ACC112 (cell line): Measurements from ENCODE around the gene LRRC17.
"Not testable (repeated sequence)": the region's sequence is repeated elsewhere in the genome, so short reads cannot be mapped to it uniquely, and the experiment has no call there.

ENCODE experiments used
- H2AFZ ChIP-seq: fragments of 200-600 bp; sonication (generic); one replicate; pipeline ENCODE4 v1.6.0; 2017; ENCODE audit warnings: antibody characterized with exemption, low read length; ENCODE audit not compliant: unreplicated experiment
- H3K27ac ChIP-seq: fragments of 200-600 bp; sonication (generic); 2 replicates; pipeline ENCODE4 v1.5.1; 2014; ENCODE audit warnings: low read depth, mild to moderate bottlenecking, antibody characterized with exemption, low read length, moderate library complexity
- H3K27me3 ChIP-seq: fragments of 200-600 bp; sonication (generic); 2 replicates; pipeline ENCODE4 v1.6.1; 2014; ENCODE audit warnings: mild to moderate bottlenecking, antibody characterized with exemption, low read length, moderate library complexity, mixed read lengths; ENCODE audit not compliant: insufficient read depth
- H3K36me3 ChIP-seq: fragments of 200-600 bp; sonication (generic); 2 replicates; pipeline ENCODE4 v1.6.1; 2016; ENCODE audit warnings: mild to moderate bottlenecking, antibody characterized with exemption, low read length, moderate library complexity, mixed read lengths; ENCODE audit not compliant: insufficient read depth
- H3K4me1 ChIP-seq: fragments of 200-600 bp; sonication (generic); one replicate; pipeline ENCODE4 v1.6.1; 2016; ENCODE audit warnings: low read length, mixed read lengths; ENCODE audit not compliant: insufficient read depth, unreplicated experiment, control insufficient read depth
- H3K4me3 ChIP-seq: fragments of 200-600 bp; sonication (generic); 2 replicates; pipeline ENCODE4 v1.5.1; 2014; ENCODE audit warnings: mild to moderate bottlenecking, low read depth, low read length
- H3K79me2 ChIP-seq: fragments of 200-600 bp; sonication (generic); one replicate; pipeline ENCODE4 v1.6.0; 2016; ENCODE audit warnings: low read length; ENCODE audit not compliant: control insufficient read depth, unreplicated experiment, insufficient read depth

Gene LRRC17

GRCh38 chr7:102974366-102975236, 61.8 kb downstream of the LRRC17 start:
- Histone ChIP-seq H2AFZ (no peak overlapping the region), H3K27ac (no peak overlapping the region)

GRCh38 chr7:102975854-102976253, 63.1 kb downstream of the LRRC17 start:
- no peaks in the 10 kb centered on the region for H3K36me3 ChIP-seq
- H3K27me3 ChIP-seq: no peaks in the 10 kb centered on the region
- H2AFZ ChIP-seq: no peak overlapping the region
- no peak overlapping the region for H3K4me3 ChIP-seq
- H3K27ac ChIP-seq: no peak overlapping the region
- peaks cover 4% of the 10 kb centered on the region for H3K4me1 ChIP-seq
- H3K79me2 ChIP-seq: no peaks in the 10 kb centered on the region

More at GRCh38 chr7:102974366-102975236, 61.8 kb downstream of the LRRC17 start:
- H3K27me3 ChIP-seq: no peaks in the 10 kb centered on the region
- H3K4me1 ChIP-seq: peaks cover 4% of the 10 kb centered on the region
- H3K36me3 ChIP-seq: no peaks in the 10 kb centered on the region
- no peaks in the 10 kb centered on the region for H3K79me2 ChIP-seq
- H3K4me3 ChIP-seq: no peak overlapping the region

- no peaks in the 10 kb centered on the region for H3K79me2 ChIP-seq
Observed at GRCh38 chr7:102976493-102976892, 63.7 kb downstream of the LRRC17 start.

GRCh38 chr7:102977586-102977985, 64.8 kb downstream of the LRRC17 start:
- H3K27ac ChIP-seq, H3K4me3 ChIP-seq, H3K27me3 ChIP-seq, H3K4me1 ChIP-seq, H3K36me3 ChIP-seq, H2AFZ ChIP-seq, H3K79me2 ChIP-seq: not testable (repeated sequence)

More at GRCh38 chr7:102976493-102976892, 63.7 kb downstream of the LRRC17 start:
- Histone ChIP-seq H3K36me3 (no peaks in the 10 kb centered on the region), H3K27ac (no peak overlapping the region), H2AFZ (no peak overlapping the region), H3K4me1 (peaks cover 4% of the 10 kb centered on the region), H3K4me3 (no peak overlapping the region), H3K27me3 (no peaks in the 10 kb centered on the region)

GRCh38 chr7:102978284-102978683, 65.5 kb downstream of the LRRC17 start:
- H3K27me3 ChIP-seq: no peaks in the 10 kb centered on the region
- no peaks in the 10 kb centered on the region for H3K79me2 ChIP-seq
- peak overlapping the region; percentile 50 for H3K27ac ChIP-seq
- H2AFZ ChIP-seq: no peak overlapping the region
- H3K36me3 ChIP-seq: no peaks in the 10 kb centered on the region
- H3K4me3 ChIP-seq: no peak overlapping the region
- peaks cover 4% of the 10 kb centered on the region for H3K4me1 ChIP-seq

GRCh38 chr7:102979670-102980069, 66.9 kb downstream of the LRRC17 start:
- no peaks in the 10 kb centered on the region for H3K36me3 ChIP-seq
- H3K27ac ChIP-seq: no peak overlapping the region
- no peaks in the 10 kb centered on the region for H3K79me2 ChIP-seq
- peaks cover 4% of the 10 kb centered on the region for H3K4me1 ChIP-seq
- H2AFZ ChIP-seq: no peak overlapping the region
- H3K27me3 ChIP-seq: no peaks in the 10 kb centered on the region
- no peak overlapping the region for H3K4me3 ChIP-seq

- H3K27me3 ChIP-seq: no peaks in the 10 kb centered on the region
- peaks cover 17% of the 10 kb centered on the region for H3K4me1 ChIP-seq
- no peak overlapping the region for H3K27ac ChIP-seq
- H3K36me3 ChIP-seq: no peaks in the 10 kb centered on the region
- no peak overlapping the region for H2AFZ ChIP-seq
- no peaks in the 10 kb centered on the region for H3K79me2 ChIP-seq
- H3K4me3 ChIP-seq: no peak overlapping the region
Observed at GRCh38 chr7:102981451-102981850, 68.7 kb downstream of the LRRC17 start.

- Histone ChIP-seq H3K4me3 (no peak overlapping the region), H3K27ac (no peak overlapping the region), H3K4me1 (peaks cover 17% of the 10 kb centered on the region), H3K79me2 (no peaks in the 10 kb centered on the region), H3K36me3 (no peaks in the 10 kb centered on the region), H2AFZ (no peak overlapping the region), H3K27me3 (no peaks in the 10 kb centered on the region)
Observed at GRCh38 chr7:102982235-102982634, 69.4 kb downstream of the LRRC17 start.

GRCh38 chr7:102983602-102984001, 70.8 kb downstream of the LRRC17 start:
- Histone ChIP-seq H3K4me1 (peaks cover 14% of the 10 kb centered on the region), H3K4me3 (no peak overlapping the region), H3K79me2 (no peaks in the 10 kb centered on the region), H3K36me3 (no peaks in the 10 kb centered on the region), H3K27me3 (no peaks in the 10 kb centered on the region), H3K27ac (no peak overlapping the region), H2AFZ (no peak overlapping the region)

- H3K4me1 ChIP-seq: peaks cover 18% of the 10 kb centered on the region
- no peaks in the 10 kb centered on the region for H3K36me3 ChIP-seq
- H3K4me3 ChIP-seq: no peak overlapping the region
- H3K27ac ChIP-seq: peak overlapping the region; percentile 12
- no peaks in the 10 kb centered on the region for H3K79me2 ChIP-seq
- no peaks in the 10 kb centered on the region for H3K27me3 ChIP-seq
- no peak overlapping the region for H2AFZ ChIP-seq
Observed at GRCh38 chr7:102985176-102985783, 72.5 kb downstream of the LRRC17 start.

GRCh38 chr7:102988088-102988487, 75.3 kb downstream of the LRRC17 start:
- Histone ChIP-seq H2AFZ (no peak overlapping the region), H3K36me3 (no peaks in the 10 kb centered on the region), H3K27me3 (no peaks in the 10 kb centered on the region), H3K4me1 (peaks cover 44% of the 10 kb centered on the region), H3K79me2 (no peaks in the 10 kb centered on the region), H3K27ac (no peak overlapping the region), H3K4me3 (no peak overlapping the region)
